SK-N-SH (cell line): Measurements from ENCODE around the gene MMP26. TPM values are rescaled to one million over a fixed set of nuclear protein-coding genes. Genes with fewer than 3 reads are reported as not detected.

ENCODE experiments used
- CTCF ChIA-PET: fragments of 300-600, 350-600 bp; formaldehyde crosslinking; extraction: SDS; loops from one replicate; lab custom pipeline; 2021; lab: Yijun Ruan, JAX
- POLR2A ChIA-PET: fragments of 350-600 bp; sonication (Branson Sonifier 250); formaldehyde crosslinking; extraction: SDS; loops from one replicate; lab custom pipeline; 2020; ENCODE audit warnings: antibody characterized with exemption, inconsistent platforms; lab: Yijun Ruan, JAX
- DNase-seq: peaks from one replicate; pipeline ENCODE4 v3.0.0; 2012
- H2AFZ ChIP-seq: fragments of 200-600 bp; sonication (generic); 2 replicates; pipeline ENCODE4 v1.8.1; 2016; ENCODE audit warnings: antibody characterized with exemption, mild to moderate bottlenecking, low read depth
- H3F3A ChIP-seq: fragments of 200-600 bp; sonication (generic); replicated peaks from 2 replicates; pipeline ENCODE3; 2016; ENCODE audit warnings: antibody characterized with exemption, mild to moderate bottlenecking; ENCODE audit not compliant: insufficient read depth
- H3K27ac ChIP-seq, 2 experiments: fragments of 200-500 bp in 1 of 2; fragments of 200-600 bp in 1 of 2; sonication (Bioruptor generic) in 1 of 2; sonication (generic), shearing (Covaris generic) in 1 of 2; 2 replicates each; pipeline versions ENCODE4 v1.5.1 to v1.6.1; 2014 to 2016; ENCODE audit warnings: low read depth in 2 of 2, inconsistent platforms in 1 of 2, low read length in 1 of 2, mild to moderate bottlenecking in 1 of 2, mixed read lengths in 1 of 2
- H3K27me3 ChIP-seq: fragments of 200-600 bp; sonication (generic), shearing (Covaris generic); 2 replicates; pipeline ENCODE4 v1.6.1; 2016; ENCODE audit warnings: mixed run types; ENCODE audit not compliant: insufficient read depth
- H3K36me3 ChIP-seq, 2 experiments: fragments of 200-500 bp in 1 of 2; fragments of 200-600 bp in 1 of 2; sonication (Bioruptor generic) in 1 of 2; sonication (generic) in 1 of 2; replicated peaks in 1 of 2; 2 replicates each; pipeline versions ENCODE3 to v1.5.1; 2014 to 2016; ENCODE audit warnings: low read length in 1 of 2, mild to moderate bottlenecking in 1 of 2; ENCODE audit not compliant: insufficient read depth in 2 of 2, control insufficient read depth in 1 of 2
- H3K4me1 ChIP-seq, 2 experiments: fragments of 200-500 bp in 1 of 2; fragments of 200-600 bp in 1 of 2; sonication (Bioruptor generic) in 1 of 2; sonication (generic), shearing (Covaris generic) in 1 of 2; 2 replicates each; pipeline versions ENCODE4 v1.5.1 to v1.6.1; 2014 to 2016; ENCODE audit warnings: low read depth in 1 of 2, low read length in 1 of 2, mixed run types in 1 of 2; ENCODE audit not compliant: insufficient read depth in 2 of 2, control insufficient read depth in 1 of 2
- H3K4me2 ChIP-seq: fragments of 200-600 bp; sonication (generic), shearing (Covaris generic); 2 replicates; pipeline ENCODE4 v1.6.1; 2017; ENCODE audit warnings: mixed run types
- H3K4me3 ChIP-seq, 2 experiments: fragments of 200-500 bp in 1 of 2; fragments of 200-600 bp in 1 of 2; sonication (Bioruptor generic) in 1 of 2; sonication (generic), shearing (Covaris generic) in 1 of 2; 2 replicates each; pipeline versions ENCODE4 v1.5.1 to v1.8.1; 2014 to 2016; ENCODE audit warnings: low read depth in 2 of 2, inconsistent platforms in 1 of 2, low read length in 1 of 2, mild to moderate bottlenecking in 1 of 2, mixed read lengths in 1 of 2, moderate library complexity in 1 of 2
- H3K79me2 ChIP-seq: fragments of 200-600 bp; sonication (generic); 2 replicates; pipeline ENCODE4 v1.8.1; 2017; ENCODE audit warnings: mild to moderate bottlenecking; ENCODE audit not compliant: insufficient read depth
- H3K9ac ChIP-seq: fragments of 200-600 bp; sonication (generic); 2 replicates; pipeline ENCODE4 v1.6.1; 2017; ENCODE audit warnings: mixed run types
- H3K9me2 ChIP-seq: fragments of 200-600 bp; sonication (generic); 2 replicates; pipeline ENCODE4 v1.6.1; 2017; ENCODE audit warnings: mixed run types
- H3K9me3 ChIP-seq: fragments of 200-600 bp; sonication (generic); 2 replicates; pipeline ENCODE4 v1.6.1; 2017; ENCODE audit warnings: mixed run types, mild to moderate bottlenecking, moderate library complexity
- H4K20me1 ChIP-seq: fragments of 200-600 bp; sonication (generic); 2 replicates; pipeline ENCODE4 v1.6.1; 2017; ENCODE audit warnings: mild to moderate bottlenecking, mixed run types; ENCODE audit not compliant: insufficient read depth
- FOSL2 ChIP-seq: IDR thresholded peaks from 2 replicates; pipeline ENCODE4 v1.4.0; 2012; ENCODE audit warnings: low read depth, mild to moderate bottlenecking, moderate library complexity, borderline replicate concordance
- FOXM1 ChIP-seq: IDR thresholded peaks from 2 replicates; pipeline ENCODE4 v1.4.0; 2012; ENCODE audit warnings: low read depth, mild to moderate bottlenecking
- NFIC ChIP-seq: IDR thresholded peaks from 2 replicates; pipeline ENCODE4 v1.4.0; 2012; ENCODE audit warnings: borderline replicate concordance
- POLR2AphosphoS5 ChIP-seq: IDR thresholded peaks from 2 replicates; pipeline ENCODE4 v1.6.1; 2012; ENCODE audit warnings: low read depth, low read length
- RAD21 ChIP-seq: IDR thresholded peaks from 2 replicates; pipeline ENCODE4 v1.6.1; 2012; ENCODE audit warnings: mild to moderate bottlenecking, low read length
- RCOR1 ChIP-seq: fragments of 150-350 bp; IDR thresholded peaks from 2 replicates; pipeline ENCODE4 v1.6.1; 2017; ENCODE audit warnings: antibody characterized with exemption, low read length
- RFX5 ChIP-seq: IDR thresholded peaks from 2 replicates; pipeline ENCODE4 v1.6.1; 2012; ENCODE audit warnings: mild to moderate bottlenecking, improper control_type of control experiment, low read length
- WGBS: methylation state at CpG from one replicate; pipeline ENCODE4 v1.1.6; 2017; ENCODE audit warnings: low lambda C conversion rate; 5-methylcytosine and 5-hydroxymethylcytosine counted together
- polyA plus RNA-seq, 3 experiments: library from polyadenylated mRNA; depleted of rRNA; stranded (reverse); fragments of >200 nt; gene quantifications; 2 replicates each; pipeline ENCODE4 v1.2.3, GENCODE V29; 2012
- TF ChIP-seq, protein P1 (sequence below): IDR thresholded peaks from 2 replicates; pipeline ENCODE4; 2012
- TF ChIP-seq, protein P2 (sequence below): fragments of 200-600 bp; sonication (generic); IDR thresholded peaks from 2 replicates; pipeline ENCODE4 v1.6.1; 2017; ENCODE audit warnings: antibody characterized with exemption, mild to moderate bottlenecking, moderate library complexity
- TF ChIP-seq, protein P3 (sequence below): IDR thresholded peaks from 2 replicates; pipeline ENCODE4 v1.4.0; 2012; ENCODE audit warnings: low read depth, borderline replicate concordance

MMP26 gene
- polyA plus RNA-seq, 1 of the 3 experiments (the other 2 are of a cell fraction): not detected

DNA sequence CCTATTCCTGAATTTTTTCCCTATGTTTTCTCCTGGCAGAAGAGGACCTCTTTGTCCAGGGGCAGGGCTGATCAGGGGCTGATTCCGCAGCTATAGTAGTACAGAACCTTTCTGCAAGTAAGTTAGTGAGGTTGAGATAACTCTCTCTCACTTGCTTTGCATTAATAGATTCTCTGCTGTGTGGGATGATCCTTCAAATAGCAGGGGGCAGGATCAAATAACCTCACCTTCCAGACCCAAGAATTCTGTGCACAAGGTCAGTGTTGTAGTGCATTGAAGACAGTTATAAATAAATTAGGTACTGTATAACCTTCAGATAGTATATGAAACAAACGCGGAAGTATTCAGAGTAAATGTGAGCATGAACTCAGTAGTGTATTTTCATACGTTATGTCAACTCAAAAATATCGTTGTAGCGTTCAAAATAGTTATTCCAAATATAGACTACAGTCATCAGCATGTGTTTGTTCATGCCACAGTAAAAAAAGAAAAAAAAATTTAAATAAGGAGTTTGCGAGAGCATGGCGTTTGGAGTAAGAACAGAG is 278 bp downstream of the MMP26 start:
- no peaks in the 10 kb centered on the region for H3F3A ChIP-seq
- H3K4me3 ChIP-seq: no peak overlapping the region
- no peak overlapping the region for H2AFZ ChIP-seq
- H3K4me1 ChIP-seq: no peaks in the 10 kb centered on the region
- DNase-seq: no peak
- no peaks in the 10 kb centered on the region for H3K36me3 ChIP-seq
- TF ChIP-seq, protein P1, sequence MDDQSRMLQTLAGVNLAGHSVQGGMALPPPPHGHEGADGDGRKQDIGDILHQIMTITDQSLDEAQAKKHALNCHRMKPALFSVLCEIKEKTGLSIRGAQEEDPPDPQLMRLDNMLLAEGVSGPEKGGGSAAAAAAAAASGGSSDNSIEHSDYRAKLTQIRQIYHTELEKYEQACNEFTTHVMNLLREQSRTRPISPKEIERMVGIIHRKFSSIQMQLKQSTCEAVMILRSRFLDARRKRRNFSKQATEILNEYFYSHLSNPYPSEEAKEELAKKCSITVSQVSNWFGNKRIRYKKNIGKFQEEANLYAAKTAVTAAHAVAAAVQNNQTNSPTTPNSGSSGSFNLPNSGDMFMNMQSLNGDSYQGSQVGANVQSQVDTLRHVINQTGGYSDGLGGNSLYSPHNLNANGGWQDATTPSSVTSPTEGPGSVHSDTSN: no peak
- TF ChIP-seq NFIC (no peak), POLR2AphosphoS5 (no peak), RFX5 (no peak)
- no peak overlapping the region for H3K4me2 ChIP-seq
- no peak overlapping the region for H3K27ac ChIP-seq
- H3K79me2 ChIP-seq: no peaks in the 10 kb centered on the region
- no peak overlapping the region for H3K9ac ChIP-seq
- no peaks in the 10 kb centered on the region for H3K9me3 ChIP-seq
- H3K9me2 ChIP-seq: no peaks in the 10 kb centered on the region
- POLR2A ChIA-PET: no interaction called here
- no peaks in the 10 kb centered on the region for H4K20me1 ChIP-seq
- H3K27me3 ChIP-seq: no peaks in the 10 kb centered on the region; the same call in 1 of the 2 replicates
- CTCF ChIA-PET: interaction anchor here (1.3 kb wide), 1 partner anchor 68 kb away, joined by 4 read pairs; the partner anchor contains the start of gene OR51D1
- WGBS: 14% methylated on average over 8 of the region's 8 CpGs

DNA sequence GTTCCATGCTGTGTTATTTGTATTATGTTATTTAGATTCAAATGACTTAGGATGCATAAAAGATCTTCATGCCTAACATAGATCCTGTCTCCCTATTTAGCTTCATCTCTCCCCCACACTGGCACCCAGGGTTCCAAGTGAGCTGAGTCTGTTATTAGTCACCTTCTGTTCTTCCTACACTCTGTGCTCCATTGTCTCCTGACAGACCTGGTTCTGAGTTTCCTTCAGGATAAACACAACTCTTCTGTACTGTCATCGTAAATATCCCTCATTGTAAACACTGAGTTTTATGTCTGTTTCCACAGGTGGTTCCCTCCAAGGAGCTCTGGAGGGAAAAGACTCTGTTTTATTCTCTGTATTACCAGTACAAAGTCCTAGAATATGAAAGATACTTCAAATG is 8.7 kb downstream of the MMP26 start:
- Histone ChIP-seq H3K9me2 (no peaks in the 10 kb centered on the region), H3K27me3 (peaks cover 10% of the 10 kb centered on the region; the same call in 1 of the 2 replicates), H3K4me2 (no peak overlapping the region), H3K4me3 (no peak overlapping the region), H3K9me3 (no peaks in the 10 kb centered on the region), H3K36me3 (no peaks in the 10 kb centered on the region), H2AFZ (no peak overlapping the region), H3K4me1 (no peaks in the 10 kb centered on the region), H4K20me1 (no peaks in the 10 kb centered on the region), H3K79me2 (no peaks in the 10 kb centered on the region), H3K27ac (no peak overlapping the region), H3K9ac (no peak overlapping the region), H3F3A (no peaks in the 10 kb centered on the region)
- 0% methylated on average over 1 of the region's 1 CpG for WGBS
- no peak for DNase-seq
- ChIA-PET POLR2A (no interaction called here), CTCF (no interaction called here)
- TF ChIP-seq, protein P2, sequence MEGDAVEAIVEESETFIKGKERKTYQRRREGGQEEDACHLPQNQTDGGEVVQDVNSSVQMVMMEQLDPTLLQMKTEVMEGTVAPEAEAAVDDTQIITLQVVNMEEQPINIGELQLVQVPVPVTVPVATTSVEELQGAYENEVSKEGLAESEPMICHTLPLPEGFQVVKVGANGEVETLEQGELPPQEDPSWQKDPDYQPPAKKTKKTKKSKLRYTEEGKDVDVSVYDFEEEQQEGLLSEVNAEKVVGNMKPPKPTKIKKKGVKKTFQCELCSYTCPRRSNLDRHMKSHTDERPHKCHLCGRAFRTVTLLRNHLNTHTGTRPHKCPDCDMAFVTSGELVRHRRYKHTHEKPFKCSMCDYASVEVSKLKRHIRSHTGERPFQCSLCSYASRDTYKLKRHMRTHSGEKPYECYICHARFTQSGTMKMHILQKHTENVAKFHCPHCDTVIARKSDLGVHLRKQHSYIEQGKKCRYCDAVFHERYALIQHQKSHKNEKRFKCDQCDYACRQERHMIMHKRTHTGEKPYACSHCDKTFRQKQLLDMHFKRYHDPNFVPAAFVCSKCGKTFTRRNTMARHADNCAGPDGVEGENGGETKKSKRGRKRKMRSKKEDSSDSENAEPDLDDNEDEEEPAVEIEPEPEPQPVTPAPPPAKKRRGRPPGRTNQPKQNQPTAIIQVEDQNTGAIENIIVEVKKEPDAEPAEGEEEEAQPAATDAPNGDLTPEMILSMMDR: no peak
- TF ChIP-seq, protein P1: no peak
- no peak for TF ChIP-seq FOSL2
- TF ChIP-seq, protein P3, sequence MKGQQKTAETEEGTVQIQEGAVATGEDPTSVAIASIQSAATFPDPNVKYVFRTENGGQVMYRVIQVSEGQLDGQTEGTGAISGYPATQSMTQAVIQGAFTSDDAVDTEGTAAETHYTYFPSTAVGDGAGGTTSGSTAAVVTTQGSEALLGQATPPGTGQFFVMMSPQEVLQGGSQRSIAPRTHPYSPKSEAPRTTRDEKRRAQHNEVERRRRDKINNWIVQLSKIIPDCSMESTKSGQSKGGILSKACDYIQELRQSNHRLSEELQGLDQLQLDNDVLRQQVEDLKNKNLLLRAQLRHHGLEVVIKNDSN: no peak
- no peak for TF ChIP-seq RAD21
- TF ChIP-seq FOXM1: no peak
- TF ChIP-seq RCOR1: no peak
